Activated T-cell treated with anti-CD3 and anti-CD28 coated beads, Interleukin-2, amount 50 U/mL, for 4 hours (primary cell): ENCODE results near the gene BCL7B. TPM values are rescaled to one million over a fixed set of nuclear protein-coding genes. Genes with fewer than 3 reads are reported as not detected.
"Not testable (repeated sequence)": the region's sequence is repeated elsewhere in the genome, so short reads cannot be mapped to it uniquely, and the experiment has no call there.

Experiments
- ATAC-seq, 2 donors: fragments of 200-7000 bp; cut with Tn5 transposase; one replicate each; pipeline ENCODE4 v1.10.0; 2021
- DNase-seq: peaks from one replicate; pipeline ENCODE4 v3.0.0-alpha.2; 2020
- H3K27me3 Mint-ChIP-seq: one replicate; pipeline ENCODE4 v1.8.0; 2021; ENCODE audit warnings: low read depth, mixed read lengths
- H3K36me3 Mint-ChIP-seq: one replicate; pipeline ENCODE4 v1.8.0; 2022; ENCODE audit warnings: mixed read lengths; ENCODE audit not compliant: insufficient read depth
- H3K4me1 Mint-ChIP-seq: one replicate; pipeline ENCODE4 v1.8.0; 2021; ENCODE audit warnings: low read depth, mixed read lengths
- H3K4me3 Mint-ChIP-seq: one replicate; pipeline ENCODE4 v1.8.0; 2021; ENCODE audit warnings: mild to moderate bottlenecking, moderate library complexity, mixed read lengths
- H3K9me3 Mint-ChIP-seq: one replicate; pipeline ENCODE4 v1.8.0; 2021; ENCODE audit warnings: mixed read lengths
- total RNA-seq, 3 donors: library from RNA; stranded (reverse); gene quantifications; one replicate each; pipeline ENCODE4 v1.2.1, GENCODE V29; 2021

BCL7B gene
- total RNA-seq, 3 donors from 2014 or later, result 74.8 to 76.3 (median 74.9) TPM

- DNase-seq (no peak), ATAC-seq (no peak)
- peaks cover 37% of the 10 kb centered on the region for H3K36me3 Mint-ChIP-seq
- no peak overlapping the region for H3K4me3 Mint-ChIP-seq
- H3K27me3 Mint-ChIP-seq, result no peaks in the 10 kb centered on the region
- H3K9me3 Mint-ChIP-seq, result no peaks in the 10 kb centered on the region
- peaks cover 56% of the 10 kb centered on the region for H3K4me1 Mint-ChIP-seq
Measured at GRCh38 chr7:73515178-73515577, 42.3 kb downstream of the BCL7B start.

DNA sequence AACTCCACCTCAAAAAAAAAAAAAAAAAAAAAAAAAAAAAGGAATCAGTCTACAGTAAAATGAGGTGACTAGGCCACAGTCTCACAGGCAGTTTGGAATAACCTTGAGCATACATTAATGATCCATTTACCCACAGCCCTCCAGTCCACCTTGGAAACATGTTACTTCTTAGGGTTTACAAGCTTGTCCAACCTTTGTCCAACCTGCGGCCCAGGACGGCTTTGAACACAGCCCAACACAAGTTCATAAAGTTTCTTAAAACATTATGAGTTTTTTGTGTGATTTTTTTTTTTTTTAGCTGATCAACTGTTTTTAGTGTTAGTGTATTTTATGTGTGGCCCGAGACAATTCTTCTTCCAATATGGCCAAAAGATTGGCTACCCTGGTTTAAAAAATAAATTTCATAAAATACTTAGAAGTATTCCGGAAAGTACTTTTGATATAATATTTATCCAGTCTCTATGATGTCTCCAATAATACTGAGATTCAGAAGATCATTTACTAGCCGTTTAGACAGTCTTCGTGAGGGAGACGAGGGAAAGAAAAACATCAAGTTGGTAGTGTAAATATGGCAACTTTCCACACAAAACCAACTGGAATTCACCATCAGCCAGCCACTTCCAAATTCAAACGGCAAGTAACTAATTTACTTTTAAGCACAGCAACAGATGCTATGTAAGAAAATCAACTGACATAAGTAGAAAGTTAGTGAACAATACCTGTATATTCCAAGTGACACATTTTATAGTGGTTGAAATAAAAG lies 45.3 kb downstream of the BCL7B start:
- peaks cover 32% of the 10 kb centered on the region for H3K36me3 Mint-ChIP-seq
- H3K4me3 Mint-ChIP-seq, result no peak overlapping the region
- no peaks in the 10 kb centered on the region for H3K27me3 Mint-ChIP-seq
- ATAC-seq, result no peak
- peaks cover 30% of the 10 kb centered on the region for H3K4me1 Mint-ChIP-seq
- no peak for DNase-seq
- no peaks in the 10 kb centered on the region for H3K9me3 Mint-ChIP-seq

GRCh38 chr7:73509463-73509862 lies 48.0 kb downstream of the BCL7B start:
- ATAC-seq (no peak), DNase-seq (no peak)
- H3K27me3 Mint-ChIP-seq, result no peaks in the 10 kb centered on the region
- H3K36me3 Mint-ChIP-seq, result peaks cover 40% of the 10 kb centered on the region
- peaks cover 21% of the 10 kb centered on the region for H3K4me1 Mint-ChIP-seq
- no peak overlapping the region for H3K4me3 Mint-ChIP-seq
- no peaks in the 10 kb centered on the region for H3K9me3 Mint-ChIP-seq

GRCh38 chr7:73507556-73507955 lies 49.9 kb downstream of the BCL7B start:
- DNase-seq (no peak), ATAC-seq (no peak)
- H3K27me3 Mint-ChIP-seq, result no peaks in the 10 kb centered on the region
- H3K9me3 Mint-ChIP-seq, result no peaks in the 10 kb centered on the region
- H3K36me3 Mint-ChIP-seq, result peaks cover 35% of the 10 kb centered on the region
- no peak overlapping the region for H3K4me3 Mint-ChIP-seq
- H3K4me1 Mint-ChIP-seq, result peaks cover 12% of the 10 kb centered on the region

- DNase-seq (no peak), ATAC-seq (no peak)
- H3K36me3 Mint-ChIP-seq, result peaks cover 33% of the 10 kb centered on the region
- H3K4me1 Mint-ChIP-seq, result peaks cover 4% of the 10 kb centered on the region
- H3K27me3 Mint-ChIP-seq, result no peaks in the 10 kb centered on the region
- H3K4me3 Mint-ChIP-seq, result no peak overlapping the region
- H3K9me3 Mint-ChIP-seq, result no peaks in the 10 kb centered on the region
Measured at GRCh38 chr7:73504920-73505319, 52.6 kb downstream of the BCL7B start.

DNA sequence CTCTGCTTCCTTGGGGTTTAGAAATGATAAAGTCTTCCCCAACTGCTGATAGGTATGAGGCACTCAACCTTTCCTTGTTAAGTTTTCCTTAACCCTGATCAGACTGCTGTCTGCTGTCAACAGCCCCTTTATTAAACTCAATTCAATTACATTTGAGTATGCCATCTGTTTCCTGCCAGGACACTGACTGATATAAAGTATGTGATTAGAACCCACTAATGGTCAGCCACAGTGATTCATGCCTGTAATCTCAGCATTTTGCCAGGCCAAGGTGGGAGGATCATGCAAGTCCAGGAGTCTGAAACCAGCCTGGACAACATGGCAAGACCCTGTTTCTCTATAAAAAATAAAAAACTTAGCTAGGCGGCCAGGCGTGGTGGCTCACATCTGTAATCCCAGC lies 53.5 kb downstream of the BCL7B start:
- DNase-seq (no peak), ATAC-seq (no peak)
- no peak overlapping the region for H3K4me3 Mint-ChIP-seq
- no peaks in the 10 kb centered on the region for H3K27me3 Mint-ChIP-seq
- H3K36me3 Mint-ChIP-seq, result peaks cover 38% of the 10 kb centered on the region
- H3K9me3 Mint-ChIP-seq, result no peaks in the 10 kb centered on the region
- peaks cover 4% of the 10 kb centered on the region for H3K4me1 Mint-ChIP-seq

DNA sequence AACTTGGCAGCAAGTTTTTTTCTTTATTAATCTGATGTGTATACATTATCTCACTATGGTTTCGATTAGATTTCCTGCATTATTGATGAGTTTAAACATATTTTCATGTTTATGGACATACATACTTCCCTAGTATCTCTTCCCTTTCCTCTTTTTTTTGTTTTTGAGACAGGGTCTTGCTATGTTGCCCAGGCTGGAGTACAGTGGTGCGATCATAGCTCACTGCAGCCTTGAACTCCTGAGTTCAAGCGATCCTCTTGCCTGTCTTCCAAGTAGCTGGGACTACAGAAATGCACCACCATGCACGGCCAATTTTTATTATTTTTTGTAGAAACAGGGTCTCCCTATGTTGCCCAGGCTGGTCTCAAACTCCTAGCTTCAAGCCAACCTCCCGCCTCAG lies 54.3 kb downstream of the BCL7B start:
- Mint-ChIP-seq H3K4me1 (peaks cover 6% of the 10 kb centered on the region), H3K36me3 (peaks cover 41% of the 10 kb centered on the region), H3K9me3 (no peaks in the 10 kb centered on the region), H3K4me3 (no peak overlapping the region), H3K27me3 (no peaks in the 10 kb centered on the region)
- DNase-seq (no peak), ATAC-seq (no peak)

- H3K4me3 Mint-ChIP-seq, result no peak overlapping the region
- DNase-seq, result no peak
- no peak for ATAC-seq
- no peaks in the 10 kb centered on the region for H3K9me3 Mint-ChIP-seq
- H3K27me3 Mint-ChIP-seq, result no peaks in the 10 kb centered on the region
- H3K4me1 Mint-ChIP-seq, result peaks cover 5% of the 10 kb centered on the region
- H3K36me3 Mint-ChIP-seq, result peaks cover 58% of the 10 kb centered on the region
Measured at GRCh38 chr7:73496626-73497025, 60.9 kb downstream of the BCL7B start.

DNA sequence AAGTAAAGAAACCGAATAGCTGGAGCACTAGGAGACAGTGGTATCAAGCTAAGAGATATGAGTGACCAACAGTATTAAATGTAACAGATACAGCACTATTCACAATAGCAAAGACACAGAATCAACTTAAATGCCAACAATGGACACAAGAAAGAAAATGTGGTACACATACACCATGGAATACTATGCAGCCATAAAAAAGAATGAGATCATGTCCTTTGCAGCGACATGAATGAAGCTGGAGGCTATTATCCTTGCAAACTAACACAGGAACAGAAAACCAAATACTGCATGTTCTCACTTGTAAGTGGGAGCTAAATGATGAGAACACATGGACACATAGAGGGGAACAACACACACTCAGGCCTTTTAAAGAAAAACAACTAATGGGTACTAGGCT lies 62.0 kb downstream of the BCL7B start:
- H3K9me3 Mint-ChIP-seq, DNase-seq, ATAC-seq, H3K4me1 Mint-ChIP-seq, H3K4me3 Mint-ChIP-seq, H3K27me3 Mint-ChIP-seq: not testable (repeated sequence)
- peaks cover 53% of the 10 kb centered on the region for H3K36me3 Mint-ChIP-seq

GRCh38 chr7:73489976-73490375 lies 67.5 kb downstream of the BCL7B start:
- peaks cover 32% of the 10 kb centered on the region for H3K36me3 Mint-ChIP-seq
- no peaks in the 10 kb centered on the region for H3K27me3 Mint-ChIP-seq
- H3K4me1 Mint-ChIP-seq, result peaks cover 3% of the 10 kb centered on the region
- no peak overlapping the region for H3K4me3 Mint-ChIP-seq
- H3K9me3 Mint-ChIP-seq, result no peaks in the 10 kb centered on the region
- DNase-seq (no peak), ATAC-seq (no peak)

DNA sequence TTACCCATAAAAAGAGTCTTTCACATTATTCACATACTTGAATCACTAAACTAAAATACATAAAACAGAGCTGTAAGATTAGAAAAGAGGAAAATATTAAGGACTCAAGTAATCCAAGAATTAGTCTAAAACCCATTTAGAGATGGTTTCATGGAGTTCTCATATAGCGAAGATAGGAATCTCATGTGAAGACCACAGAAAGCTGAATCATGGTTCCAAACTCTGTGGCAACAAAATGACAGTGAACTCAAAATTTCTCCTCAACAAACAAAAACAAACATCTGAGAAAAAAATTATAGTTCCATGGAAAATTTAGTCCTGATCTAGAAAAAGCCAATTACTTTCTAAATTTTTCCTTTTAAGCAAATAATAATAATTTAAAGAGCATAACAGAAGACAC lies 70.0 kb downstream of the BCL7B start:
- H3K27me3 Mint-ChIP-seq, result no peaks in the 10 kb centered on the region
- no peaks in the 10 kb centered on the region for H3K9me3 Mint-ChIP-seq
- no peak overlapping the region for H3K4me3 Mint-ChIP-seq
- H3K36me3 Mint-ChIP-seq, result peaks cover 27% of the 10 kb centered on the region
- no peak for ATAC-seq
- H3K4me1 Mint-ChIP-seq, result peaks cover 3% of the 10 kb centered on the region
- no peak for DNase-seq

Other genes with a start within 250 kb of the BCL7B start
- 10 to 100 TPM; 82.4 to 98.2 (median 96.0) TPM for gene NSUN5, start 248.9 kb downstream of the BCL7B start, total RNA-seq
- not detected for gene TRIM50, start 229.6 kb downstream of the BCL7B start, total RNA-seq
- not detected for gene FKBP6, start 229.5 kb downstream of the BCL7B start, total RNA-seq
- gene FZD9, start 123.9 kb downstream of the BCL7B start, total RNA-seq, result under 1 TPM; 0.38 to 0.68 (median 0.58) TPM
- 10 to 100 TPM; 86.5 to 93.5 (median 93.3) TPM for gene BAZ1B, start 35.4 kb downstream of the BCL7B start, total RNA-seq
- gene TBL2, start 20.9 kb upstream of the BCL7B start, total RNA-seq, result 10 to 100 TPM; 34.0 to 42.6 (median 42.1) TPM
- gene MLXIPL, start 66.8 kb upstream of the BCL7B start, total RNA-seq, result under 1 TPM; 0.35 to 0.55 (median 0.43) TPM
- under 1 TPM in 2 of 3 donors, not detected in 1; 0.16 to 0.25 TPM for gene VPS37D, start 110.1 kb upstream of the BCL7B start, total RNA-seq
- gene DNAJC30, start 125.8 kb upstream of the BCL7B start, total RNA-seq, result 10 to 100 TPM; 11.9 to 12.7 (median 12.0) TPM
- gene BUD23, start 125.9 kb upstream of the BCL7B start, total RNA-seq, result 100 to 1,000 TPM; 166 to 197 (median 178) TPM
- 10 to 100 TPM; 23.0 to 25.0 (median 24.7) TPM for gene STX1A, start 162.0 kb upstream of the BCL7B start, total RNA-seq
- gene ABHD11, start 181.1 kb upstream of the BCL7B start, total RNA-seq, result 10 to 100 TPM; 20.6 to 26.4 (median 21.0) TPM
- under 1 TPM; 0.16 to 0.23 (median 0.22) TPM for gene CLDN3, start 212.6 kb upstream of the BCL7B start, total RNA-seq